ENCODE results near the gene ADRA2C.

The ADRA2C gene

GRCh38 chr4:3816983-3817960, 51.1 kb downstream of the ADRA2C start:
- no peak for DNase-seq

Measured in T1000 (cell line).